ENCODE results near the gene CARMIL1.
"Not testable (repeated sequence)": the region's sequence is repeated elsewhere in the genome, so short reads cannot be mapped to it uniquely, and the experiment has no call there.

Gene CARMIL1

GRCh38 chr6:25375125-25375524 is 96.0 kb downstream of the CARMIL1 start:
- no peak for DNase-seq

GRCh38 chr6:25377664-25378063 is 98.5 kb downstream of the CARMIL1 start:
- no peak for DNase-seq

DNA sequence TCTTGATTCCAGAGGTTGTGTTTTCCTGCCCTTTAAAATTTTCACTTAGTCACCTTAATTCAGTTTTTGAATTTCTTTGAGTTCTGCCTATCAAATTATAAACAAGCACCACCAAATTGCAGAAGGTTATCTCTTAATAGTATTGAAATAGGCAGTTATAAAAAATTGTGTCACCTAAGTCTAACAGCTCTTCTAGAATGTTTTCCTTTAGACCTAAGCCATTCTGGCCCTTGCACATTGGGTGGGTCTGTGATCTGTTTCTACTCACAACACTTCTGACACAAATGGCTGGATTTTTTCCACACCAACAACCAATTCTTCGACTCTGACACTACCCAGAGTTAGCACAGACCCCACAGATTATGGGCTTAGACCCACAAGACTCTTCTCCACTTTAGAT is 101.9 kb downstream of the CARMIL1 start:
- no peak for DNase-seq

- DNase-seq: not testable (repeated sequence)
Observed at GRCh38 chr6:25382476-25382875, 103.3 kb downstream of the CARMIL1 start.

DNA sequence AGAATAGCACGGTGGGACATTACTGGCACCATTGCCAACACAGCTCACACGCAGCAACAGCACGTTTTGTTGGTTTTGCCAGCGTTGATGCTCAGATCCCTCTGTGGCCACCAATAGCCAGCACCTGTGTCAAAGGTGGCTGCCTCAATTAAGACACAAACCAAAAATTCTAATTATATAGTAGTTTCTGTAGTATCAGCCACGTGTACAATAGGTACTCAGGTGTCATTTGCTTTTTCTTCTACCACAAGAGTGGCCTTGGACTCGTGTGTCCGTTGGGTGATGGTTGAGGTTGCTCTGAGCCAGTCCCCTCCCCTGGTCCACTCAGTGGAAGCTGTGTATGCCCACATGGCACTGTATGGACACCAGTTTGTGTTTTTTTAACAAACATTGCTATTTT is 105.1 kb downstream of the CARMIL1 start:
- no peak for DNase-seq

DNA sequence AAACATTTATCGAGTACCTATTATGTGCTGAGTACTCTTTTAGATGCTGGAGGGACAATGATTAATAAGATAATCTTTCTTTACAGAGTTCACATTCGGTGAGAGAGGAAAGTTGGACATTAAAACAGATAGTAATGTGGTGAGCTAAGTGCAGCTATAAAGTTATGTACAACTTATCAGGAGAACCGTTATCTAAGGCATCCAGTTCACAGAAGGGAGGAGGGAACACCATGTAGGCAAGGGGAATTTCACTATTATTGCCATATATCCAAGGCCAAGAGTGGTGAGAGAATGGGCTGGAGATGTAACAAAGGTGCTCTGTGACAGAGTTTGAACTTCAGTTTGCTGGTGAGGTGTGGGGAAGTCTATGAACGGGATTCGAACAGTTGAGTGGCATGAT is 105.8 kb downstream of the CARMIL1 start:
- no peak for DNase-seq

DNA sequence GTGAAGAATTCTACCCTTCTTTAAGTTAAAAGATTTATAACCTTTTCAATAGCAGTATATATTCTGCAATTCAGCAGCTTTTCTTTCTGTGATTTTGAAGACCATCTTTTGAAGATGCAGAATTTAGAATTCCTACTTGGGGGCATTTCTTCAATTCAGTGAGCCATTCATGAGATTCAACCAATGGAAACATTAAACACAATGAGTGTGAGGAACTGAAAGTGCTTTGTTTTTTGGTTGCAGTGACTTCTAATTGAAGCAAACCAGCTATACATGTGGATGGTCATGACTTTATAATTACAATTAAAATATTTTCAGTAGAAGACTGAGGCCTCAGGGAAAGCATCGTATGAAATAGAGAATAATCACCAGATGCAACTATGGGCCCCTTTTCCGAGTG is 108.3 kb downstream of the CARMIL1 start:
- no peak for DNase-seq

DNA sequence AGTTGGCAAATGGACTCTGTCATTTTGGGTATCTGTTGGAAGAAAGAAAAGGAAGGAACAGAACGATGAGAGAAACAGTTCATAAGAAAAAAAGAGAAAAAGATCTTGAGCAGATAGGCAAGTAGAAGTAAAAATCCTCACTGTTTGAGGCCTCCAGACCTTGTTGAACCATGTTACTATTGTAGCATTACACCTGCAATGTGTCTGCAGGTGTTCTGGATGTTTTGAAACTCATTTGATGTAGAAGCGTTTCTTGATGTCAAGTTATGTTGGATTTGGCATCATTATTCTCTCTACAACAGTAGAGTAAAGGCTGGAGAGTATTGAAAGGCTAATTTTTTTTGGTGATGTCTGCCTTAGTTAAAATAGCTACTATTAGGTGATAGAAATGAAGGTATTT is 108.7 kb downstream of the CARMIL1 start:
- no peak for DNase-seq

- DNase-seq: no peak
Observed at GRCh38 chr6:25388776-25389175, 109.6 kb downstream of the CARMIL1 start.

DNA sequence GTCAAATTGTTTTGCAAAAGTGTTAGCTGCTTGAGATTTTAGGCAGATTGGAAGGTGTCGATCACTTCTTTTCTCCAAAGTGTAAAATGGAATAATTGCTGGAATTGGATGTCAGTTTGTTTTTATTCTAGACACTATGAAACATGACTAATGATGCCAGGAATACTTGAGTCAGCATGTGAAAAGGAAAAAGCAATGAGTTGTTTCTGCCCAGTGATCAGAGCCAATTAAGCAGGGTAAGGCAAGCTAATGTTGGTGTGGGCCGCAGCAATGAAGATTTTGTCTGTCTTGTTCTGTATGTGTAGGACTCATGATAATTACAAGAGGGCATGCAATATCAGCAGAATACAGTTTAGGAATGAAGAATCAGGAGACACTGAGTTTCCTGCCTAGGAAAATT is 110.3 kb downstream of the CARMIL1 start:
- DNase-seq: no peak

GRCh38 chr6:25392372-25392771 is 113.2 kb downstream of the CARMIL1 start:
- DNase-seq: no peak

DNA sequence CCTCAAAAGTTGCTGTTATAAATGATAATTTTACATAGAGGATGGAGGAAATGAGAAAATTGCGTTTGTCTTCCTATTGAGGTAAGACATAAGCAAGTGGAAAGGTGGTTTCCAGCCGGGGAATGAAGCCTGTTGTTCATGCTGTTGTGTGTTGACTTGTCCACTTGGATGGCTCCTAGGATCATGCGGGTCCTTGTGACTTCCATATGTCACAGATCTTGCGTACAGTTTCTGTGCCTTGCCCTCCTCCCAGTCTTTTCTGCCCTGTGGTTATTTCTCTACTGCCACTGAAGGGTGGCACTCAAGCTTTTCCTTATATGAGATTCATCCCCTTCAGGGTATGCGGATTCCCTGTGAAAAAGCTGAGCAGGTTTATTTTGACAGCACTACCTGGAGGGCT is 116.6 kb downstream of the CARMIL1 start:
- DNase-seq: no peak

DNA sequence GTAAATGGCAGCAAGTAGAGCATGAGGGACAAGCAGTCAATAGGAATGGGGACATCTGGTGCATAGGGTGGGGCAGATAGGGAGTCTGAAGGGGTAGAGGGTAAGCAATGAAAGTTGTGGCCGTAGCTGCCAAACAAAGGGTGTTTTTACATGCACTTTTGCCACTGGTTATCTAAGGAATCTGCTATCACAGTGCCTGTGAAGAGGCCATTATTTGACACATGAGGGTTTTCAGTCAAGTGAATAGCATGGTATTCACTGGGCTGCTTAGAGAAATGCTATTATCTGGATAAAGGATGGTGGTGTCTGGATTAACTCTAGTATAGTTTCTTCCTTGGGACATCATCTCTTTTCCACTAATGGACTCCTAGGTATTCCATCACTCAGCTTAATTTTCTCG is 118.2 kb downstream of the CARMIL1 start:
- DNase-seq: no peak

DNA sequence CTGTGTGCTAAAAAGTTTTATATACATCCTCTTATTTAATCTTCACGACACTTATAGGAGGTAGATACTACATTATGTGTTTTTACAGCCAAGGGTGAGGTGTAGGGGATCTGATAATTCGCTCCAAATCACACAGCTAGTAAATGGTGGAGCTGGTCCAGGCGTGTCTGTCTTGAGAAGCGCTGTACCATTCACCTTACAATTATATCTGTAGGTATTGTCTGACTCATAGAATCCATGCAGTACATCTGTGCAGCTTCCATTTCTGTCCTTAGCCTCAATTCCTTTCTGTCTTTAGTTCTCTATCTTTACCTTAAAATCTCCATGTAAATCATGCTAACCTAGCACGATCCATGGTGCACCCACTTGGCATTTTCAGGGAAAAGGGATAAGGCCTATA is 120.7 kb downstream of the CARMIL1 start:
- no peak for DNase-seq

DNA sequence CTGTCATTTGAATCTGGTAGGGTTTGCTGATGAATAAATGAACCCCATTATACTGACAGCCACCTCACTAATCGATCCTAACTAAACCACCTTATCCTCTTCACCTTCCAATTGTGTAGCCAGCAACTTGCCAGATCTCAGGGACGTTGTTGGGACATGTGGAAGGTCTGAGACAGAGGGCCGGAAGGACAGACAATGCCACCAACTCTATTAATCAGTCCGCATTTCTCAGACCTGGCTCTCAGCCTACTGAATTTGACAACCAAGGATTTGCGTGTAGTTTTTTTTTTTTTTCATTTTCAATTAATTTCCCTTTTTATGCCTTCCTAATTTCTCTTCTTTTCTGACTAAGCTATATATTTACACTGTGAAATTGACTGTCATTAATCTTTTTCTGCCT is 122.5 kb downstream of the CARMIL1 start:
- DNase-seq: no peak

DNA sequence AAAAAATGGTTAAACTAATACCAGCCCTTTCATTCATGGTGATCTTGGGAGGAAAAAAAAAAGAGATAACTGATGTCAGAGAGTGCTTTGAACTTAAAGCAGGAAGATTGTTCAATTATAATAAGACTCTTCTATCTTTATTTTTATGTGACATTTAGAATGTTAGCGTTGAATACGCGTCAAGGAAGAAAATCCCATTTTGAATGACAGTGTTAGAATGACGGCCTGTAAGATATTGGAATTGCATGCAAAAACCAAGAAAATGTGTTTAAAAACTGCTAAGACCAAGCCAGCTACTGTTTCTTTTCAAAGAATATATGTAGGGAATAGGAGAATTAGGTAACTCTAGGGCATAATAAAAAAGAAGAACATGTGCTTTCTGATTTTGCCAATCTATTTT is 123.0 kb downstream of the CARMIL1 start:
- no peak for DNase-seq

- no peak for DNase-seq
Observed at GRCh38 chr6:25403150-25403549, 124.0 kb downstream of the CARMIL1 start.

GRCh38 chr6:25404091-25404490 is 124.9 kb downstream of the CARMIL1 start:
- no peak for DNase-seq

GRCh38 chr6:25404693-25405169 is 125.6 kb downstream of the CARMIL1 start:
- peak in 2 of 4 experiments; percentile 14 to 16 for DNase-seq

DNA sequence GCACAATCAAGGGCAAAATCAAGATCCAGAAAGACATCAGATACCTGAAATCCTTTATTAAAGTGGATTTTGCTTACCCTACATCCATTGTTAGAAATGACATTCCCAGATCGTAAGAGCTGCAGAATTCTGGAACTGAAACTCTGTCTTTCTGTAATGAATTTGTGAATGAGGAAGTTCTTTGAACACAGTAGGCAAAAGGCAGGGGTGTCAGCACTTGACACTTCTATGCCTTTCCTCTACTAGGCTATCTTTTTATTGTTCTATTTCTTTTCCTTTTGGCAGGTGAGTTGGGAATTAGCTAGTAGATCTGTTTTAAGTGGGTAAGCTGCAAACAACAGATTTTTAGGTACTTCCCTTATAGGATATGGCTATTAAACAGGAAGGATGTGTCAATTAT is 126.3 kb downstream of the CARMIL1 start:
- no peak for DNase-seq

GRCh38 chr6:25407431-25407830 is 128.3 kb downstream of the CARMIL1 start:
- DNase-seq: no peak

- no peak for DNase-seq
Observed at GRCh38 chr6:25410102-25410501, 130.9 kb downstream of the CARMIL1 start.

- no peak for DNase-seq
Observed at GRCh38 chr6:25411316-25411950, 132.3 kb downstream of the CARMIL1 start.

- no peak for DNase-seq
Observed at GRCh38 chr6:25413207-25413905, 134.2 kb downstream of the CARMIL1 start.

GRCh38 chr6:25414168-25414567 is 135.0 kb downstream of the CARMIL1 start:
- no peak for DNase-seq
